ENCODE results near the gene PSMF1.
A peak's percentile ranks its signal among the peaks of the same experiment; 100 is the strongest.

The PSMF1 gene

GRCh38 chr20:1165521-1165920 is 47.1 kb downstream of the PSMF1 start:
- no peak for DNase-seq

- no peak for DNase-seq
These were observed 47.5 kb downstream of the PSMF1 start for GRCh38 chr20:1165941-1166340.

GRCh38 chr20:1166948-1167720 is 48.7 kb downstream of the PSMF1 start:
- DNase-seq = no peak

GRCh38 chr20:1169224-1169623 is 50.8 kb downstream of the PSMF1 start:
- no peak for DNase-seq

- DNase-seq = no peak
These were observed 53.2 kb downstream of the PSMF1 start for GRCh38 chr20:1171461-1172093.

GRCh38 chr20:1173698-1174097 is 55.3 kb downstream of the PSMF1 start:
- DNase-seq = no peak

GRCh38 chr20:1174787-1175186 is 56.4 kb downstream of the PSMF1 start:
- DNase-seq = no peak

GRCh38 chr20:1177680-1178079 is 59.3 kb downstream of the PSMF1 start:
- DNase-seq = no peak

- DNase-seq = no peak
These were observed 59.7 kb downstream of the PSMF1 start for GRCh38 chr20:1178103-1178502.

- DNase-seq = no peak
These were observed 60.2 kb downstream of the PSMF1 start for GRCh38 chr20:1178623-1179022.

- no peak for DNase-seq
These were observed 62.5 kb downstream of the PSMF1 start for GRCh38 chr20:1180949-1181348.

- DNase-seq = no peak
These were observed 63.7 kb downstream of the PSMF1 start for GRCh38 chr20:1182106-1182505.

GRCh38 chr20:1183153-1183552 is 64.8 kb downstream of the PSMF1 start:
- no peak for DNase-seq

- DNase-seq = no peak
These were observed 65.8 kb downstream of the PSMF1 start for GRCh38 chr20:1184260-1184637.

- DNase-seq = peak; percentile 3
These were observed 66.4 kb downstream of the PSMF1 start, which contains the start of gene TMEM74B for GRCh38 chr20:1184638-1185315. TMEM74B (minus strand) TSS chr20:1184981; CDS start chr20:1183801, 1,180 bp downstream.

GRCh38 chr20:1185316-1185741 is 66.9 kb downstream of the PSMF1 start:
- DNase-seq = peak; percentile 44

- DNase-seq = peak; percentile 44
These were observed 67.5 kb downstream of the PSMF1 start for GRCh38 chr20:1185790-1186334.

GRCh38 chr20:1186367-1186991 is 68.1 kb downstream of the PSMF1 start:
- DNase-seq = no peak

GRCh38 chr20:1187605-1188171 is 69.3 kb downstream of the PSMF1 start:
- no peak for DNase-seq

GRCh38 chr20:1188347-1188746 is 69.9 kb downstream of the PSMF1 start:
- DNase-seq = no peak

GRCh38 chr20:1189827-1190226 is 71.4 kb downstream of the PSMF1 start:
- no peak for DNase-seq

- no peak for DNase-seq
These were observed 72.4 kb downstream of the PSMF1 start for GRCh38 chr20:1190847-1191246.

GRCh38 chr20:1191299-1191698 is 72.9 kb downstream of the PSMF1 start:
- no peak for DNase-seq

Data from NCI-H1105 treated with DMSO at 0.1 percent for 48 hours (cell line).